IMR-90 (cell line): ENCODE data around the gene APMAP. TPM values are rescaled to one million over a fixed set of nuclear protein-coding genes. Genes with fewer than 3 reads are reported as not detected.

Experiments
- ATAC-seq: fragments of 200-7000 bp; cut with Tn5 transposase; 2 replicates; pipeline ENCODE4 v1.9.1; 2020; ENCODE audit warnings: low read depth, mild to moderate bottlenecking, moderate library complexity
- BruUV-seq: library from RNA; stranded (reverse); fragments of 400-500 nt; replicated peaks from 2 replicates; lab custom pipeline; 2021; lab: Mats Ljungman, UMichigan
- CTCF ChIA-PET: fragments of 300-600 bp; formaldehyde crosslinking; extraction: SDS; loops from one replicate; lab custom pipeline; 2021; ENCODE audit warnings: antibody characterized with exemption; lab: Yijun Ruan, JAX
- POLR2A ChIA-PET: fragments of 300-600 bp; sonication (Branson Sonifier 250); formaldehyde crosslinking; loops from one replicate; lab custom pipeline; 2022; ENCODE audit warnings: antibody characterized with exemption; ENCODE audit not compliant: unreplicated experiment; lab: Charles Lee
- DNase-seq: peaks from one replicate; pipeline ENCODE4 v3.0.0; 2013
- H2AFZ ChIP-seq: replicated peaks from 2 replicates; pipeline ENCODE3; 2013; ENCODE audit warnings: low read length, mild to moderate bottlenecking; ENCODE audit not compliant: poor library complexity
- H2AK5ac ChIP-seq: 2 replicates; pipeline ENCODE4 v1.6.1; 2013; ENCODE audit warnings: low read depth, low read length, inconsistent platforms
- H2AK9ac ChIP-seq: replicated peaks from 2 replicates; pipeline ENCODE3; 2013; ENCODE audit warnings: mild to moderate bottlenecking, low read depth, low read length, moderate library complexity; ENCODE audit not compliant: poor library complexity
- H2BK120ac ChIP-seq: 2 replicates; pipeline ENCODE4 v1.6.1; 2013; ENCODE audit warnings: low read depth, low read length, inconsistent platforms
- H2BK15ac ChIP-seq: 3 replicates; pipeline ENCODE4 v1.6.1; 2013; ENCODE audit warnings: low read depth, low read length, inconsistent platforms
- H2BK20ac ChIP-seq: 2 replicates; pipeline ENCODE4 v1.6.1; 2013; ENCODE audit warnings: low read depth, mild to moderate bottlenecking, inconsistent platforms, low read length, moderate library complexity
- H2BK5ac ChIP-seq: 2 replicates; pipeline ENCODE4 v1.6.1; 2013; ENCODE audit warnings: mild to moderate bottlenecking, low read depth, low read length, inconsistent platforms; ENCODE audit not compliant: poor library complexity, severe bottlenecking
- H3K14ac ChIP-seq: replicated peaks from 2 replicates; pipeline ENCODE4 v1.6.1; 2013; ENCODE audit warnings: low read depth, low read length, inconsistent platforms
- H3K18ac ChIP-seq: 2 replicates; pipeline ENCODE4 v1.6.1; 2013; ENCODE audit warnings: low read depth, low read length, control low read depth
- H3K23ac ChIP-seq: 2 replicates; pipeline ENCODE4 v1.6.1; 2013; ENCODE audit warnings: low read depth, low read length, inconsistent platforms
- H3K27ac ChIP-seq: 2 replicates; pipeline ENCODE4 v1.5.1; 2013; ENCODE audit warnings: mild to moderate bottlenecking, control low read depth, low read length; ENCODE audit not compliant: insufficient read depth
- H3K27me3 ChIP-seq: 2 replicates; pipeline ENCODE4 v1.6.1; 2013; ENCODE audit warnings: low read length; ENCODE audit not compliant: control insufficient read depth, insufficient read depth
- H3K36me3 ChIP-seq: 2 replicates; pipeline ENCODE4 v1.6.1; 2013; ENCODE audit warnings: low read length, mixed read lengths; ENCODE audit not compliant: control insufficient read depth, insufficient read depth
- H3K4ac ChIP-seq: 2 replicates; pipeline ENCODE4 v1.6.1; 2013; ENCODE audit warnings: low read depth, low read length, inconsistent platforms
- H3K4me1 ChIP-seq: 2 replicates; pipeline ENCODE4 v1.6.1; 2013; ENCODE audit warnings: low read length, mixed read lengths; ENCODE audit not compliant: control insufficient read depth, insufficient read depth
- H3K4me2 ChIP-seq: 2 replicates; pipeline ENCODE4 v1.6.1; 2013; ENCODE audit warnings: low read depth, mild to moderate bottlenecking, control low read depth, low read length, moderate library complexity
- H3K4me3 ChIP-seq: 2 replicates; pipeline ENCODE4 v1.5.1; 2013; ENCODE audit warnings: low read depth, mild to moderate bottlenecking, control low read depth, low read length, moderate library complexity; ENCODE audit not compliant: insufficient read depth
- H3K56ac ChIP-seq: 2 replicates; pipeline ENCODE4 v1.6.1; 2013; ENCODE audit warnings: low read length, inconsistent platforms; ENCODE audit not compliant: insufficient read depth; ENCODE audit errors: extremely low read depth
- H3K79me1 ChIP-seq, 2 experiments: 2 replicates each; pipeline ENCODE4 v1.6.1; 2013; ENCODE audit warnings: low read length in 2 of 2, inconsistent platforms in 1 of 2, low read depth in 1 of 2
- H3K9ac ChIP-seq: 2 replicates; pipeline ENCODE4 v1.6.1; 2013; ENCODE audit warnings: low read depth, low read length, control low read depth
- H3K9me1 ChIP-seq: 2 replicates; pipeline ENCODE4 v1.6.1; 2013; ENCODE audit warnings: low read length, inconsistent platforms; ENCODE audit not compliant: insufficient read depth
- H3K9me3 ChIP-seq: 2 replicates; pipeline ENCODE4 v1.6.1; 2013; ENCODE audit warnings: low read length; ENCODE audit not compliant: control insufficient read depth, insufficient read depth
- H4K20me1 ChIP-seq: 2 replicates; pipeline ENCODE4 v1.6.1; 2013; ENCODE audit warnings: low read length, inconsistent platforms; ENCODE audit not compliant: insufficient read depth
- H4K5ac ChIP-seq: 2 replicates; pipeline ENCODE4 v1.6.1; 2013; ENCODE audit warnings: mild to moderate bottlenecking, low read depth, low read length, control low read depth
- H4K8ac ChIP-seq, 2 experiments: 2 replicates each; pipeline ENCODE4 v1.6.1; 2013; ENCODE audit warnings: low read depth in 2 of 2, low read length in 2 of 2, control low read depth in 1 of 2, inconsistent platforms in 1 of 2
- H4K91ac ChIP-seq: 2 replicates; pipeline ENCODE4 v1.6.1; 2013; ENCODE audit warnings: low read depth, low read length, inconsistent platforms; ENCODE audit not compliant: insufficient read depth
- CEBPB ChIP-seq: IDR thresholded peaks from 2 replicates; pipeline ENCODE4 v1.6.1; 2012; ENCODE audit warnings: low read depth, low read length, improper control_type of control experiment
- NFE2L2 ChIP-seq: fragments of 150-350 bp; IDR thresholded peaks from 2 replicates; pipeline ENCODE4 v1.6.1; 2016; ENCODE audit warnings: low read depth, mild to moderate bottlenecking, low read length
- whole genome bisulfite sequencing, 2 experiments: methylation state at CpG; one replicate each; pipeline versions ENCODE4 v1.1.5 to v1.1.7; 2013; ENCODE audit warnings: missing lambda C conversion rate in 2 of 2; ENCODE audit not compliant: insufficient read length in 1 of 2; ENCODE audit errors: extremely low coverage in 2 of 2; 5-methylcytosine and 5-hydroxymethylcytosine counted together
- dilution Hi-C: fragments of 300-500 bp; cut with HindIII; formaldehyde crosslinking; loops from one replicate; pipeline ENCODE4 v1.14.3; 2018; ENCODE audit warnings: low sequenced_read_pairs; ENCODE audit not compliant: unreplicated experiment
- in situ Hi-C: fragments of 300-500 bp; cut with MboI; formaldehyde crosslinking; loops from 3 replicates; pipeline ENCODE4 v1.14.3; 2019; ENCODE audit warnings: low sequenced_read_pairs, inconsistent platforms, mixed read lengths
- intact Hi-C: fragments of 100-400 bp; cut with micrococcal nuclease; formaldehyde crosslinking; loops from 2 replicates; pipeline ENCODE4 v1.10.0; 2022
- polyA plus RNA-seq, 3 experiments: library from polyadenylated mRNA; depleted of rRNA; stranded (reverse); fragments of >200 nt; gene quantifications; 2 replicates each; pipeline ENCODE4 v1.2.3, GENCODE V29; 2012; ENCODE audit warnings: low replicate concordance in 1 of 3
- total RNA-seq: library from RNA; depleted of rRNA; stranded (reverse); fragments of >200 nt; gene quantifications from 2 replicates; pipeline ENCODE4 v1.2.3, GENCODE V29; 2012
- TF ChIP-seq, protein P1 (sequence below): conservative IDR thresholded peaks from 2 replicates; pipeline ENCODE4 v1.5.1; 2012; ENCODE audit warnings: mild to moderate bottlenecking, low read depth, low read length, improper control_type of control experiment

Gene APMAP
- total and polyA plus RNA-seq, 2 of the 4 experiments (the other 2 are of a cell fraction): 67.2 to 88.8 TPM

DNA sequence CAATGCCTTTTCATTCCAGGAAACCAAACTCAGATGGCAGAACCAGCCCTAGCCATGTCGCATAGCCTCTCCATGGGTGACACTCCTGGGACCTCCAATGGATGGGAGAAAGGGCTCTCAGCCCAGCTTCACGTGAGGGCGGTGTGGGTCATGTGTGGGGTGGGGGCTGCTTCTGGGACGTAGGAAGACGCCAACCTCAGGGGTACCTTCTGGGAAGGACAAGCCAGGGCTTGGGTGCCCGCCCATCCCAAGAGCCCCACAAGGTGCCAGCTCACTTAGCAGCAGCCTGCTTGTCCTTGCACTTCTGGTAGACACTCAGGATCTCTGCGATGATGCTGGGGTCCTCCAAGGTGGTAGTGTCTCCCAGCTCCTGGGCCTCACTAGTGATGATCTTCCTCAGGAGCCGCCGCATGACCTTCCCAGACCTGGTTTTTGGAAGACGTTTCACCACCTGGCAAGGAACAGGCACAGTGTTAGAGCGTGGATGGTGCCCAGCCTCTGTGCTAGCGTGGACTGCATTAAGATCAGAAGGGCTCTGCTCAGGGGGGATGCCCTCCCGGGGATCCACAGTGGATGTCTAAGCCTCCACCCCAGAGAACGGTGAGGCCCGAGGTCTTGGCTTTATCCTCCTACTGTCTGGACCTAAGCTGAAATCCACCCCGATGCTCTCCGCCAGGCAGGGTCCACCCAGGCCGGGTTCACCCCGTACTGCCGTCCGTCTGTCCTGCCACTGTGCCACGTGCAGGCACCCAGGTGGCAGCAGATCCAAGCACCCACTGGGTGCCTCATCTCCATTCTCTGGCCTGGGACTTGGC, 15.1 kb upstream of the APMAP start:
- POLR2A ChIA-PET: no interaction called here

More for the DNA sequence above, 15.1 kb upstream of the APMAP start:
- Histone ChIP-seq H3K4me2 (no peak overlapping the region), H3K56ac (no peak overlapping the region), H2AK9ac (no peak overlapping the region), H2AFZ (no peak overlapping the region), H4K5ac (no peak overlapping the region), H3K4ac (no peak overlapping the region), H3K18ac (no peak overlapping the region), H2BK120ac (no peak overlapping the region), H4K8ac (no peak overlapping the region), H3K9ac (no peak overlapping the region), H2BK5ac (no peak overlapping the region), H3K27ac (no peak overlapping the region), H3K9me1 (no peaks in the 10 kb centered on the region), H3K4me3 (no peak overlapping the region), H2BK20ac (no peak overlapping the region), H3K9me3 (no peaks in the 10 kb centered on the region), H4K91ac (no peak overlapping the region), H3K4me1 (no peaks in the 10 kb centered on the region), H3K27me3 (peaks cover 6% of the 10 kb centered on the region), H2BK15ac (no peak overlapping the region), H3K23ac (no peak overlapping the region), H4K20me1 (no peaks in the 10 kb centered on the region), H3K79me1 (no peaks in the 10 kb centered on the region), H3K36me3 (no peaks in the 10 kb centered on the region; the same call in 1 of the 2 replicates), H3K14ac (no peak overlapping the region), H2AK5ac (no peak overlapping the region)
- intact Hi-C loops (no loop called here), dilution Hi-C loops (no loop called here), in situ Hi-C loops (loop anchor here (10.0 kb wide), 1 partner anchor 167 kb away; no protein-coding TSS in a partner anchor)
- no TSS peak for BruUV-seq
- ATAC-seq: no peak
- WGBS, 2 experiments: 76% methylated on average over 9 of the region's 22 CpGs; no CpG with 5 or more reads in 1 of the 2 experiments
- CTCF ChIA-PET: no interaction called here
- no peak for DNase-seq
- TF ChIP-seq, protein P1, sequence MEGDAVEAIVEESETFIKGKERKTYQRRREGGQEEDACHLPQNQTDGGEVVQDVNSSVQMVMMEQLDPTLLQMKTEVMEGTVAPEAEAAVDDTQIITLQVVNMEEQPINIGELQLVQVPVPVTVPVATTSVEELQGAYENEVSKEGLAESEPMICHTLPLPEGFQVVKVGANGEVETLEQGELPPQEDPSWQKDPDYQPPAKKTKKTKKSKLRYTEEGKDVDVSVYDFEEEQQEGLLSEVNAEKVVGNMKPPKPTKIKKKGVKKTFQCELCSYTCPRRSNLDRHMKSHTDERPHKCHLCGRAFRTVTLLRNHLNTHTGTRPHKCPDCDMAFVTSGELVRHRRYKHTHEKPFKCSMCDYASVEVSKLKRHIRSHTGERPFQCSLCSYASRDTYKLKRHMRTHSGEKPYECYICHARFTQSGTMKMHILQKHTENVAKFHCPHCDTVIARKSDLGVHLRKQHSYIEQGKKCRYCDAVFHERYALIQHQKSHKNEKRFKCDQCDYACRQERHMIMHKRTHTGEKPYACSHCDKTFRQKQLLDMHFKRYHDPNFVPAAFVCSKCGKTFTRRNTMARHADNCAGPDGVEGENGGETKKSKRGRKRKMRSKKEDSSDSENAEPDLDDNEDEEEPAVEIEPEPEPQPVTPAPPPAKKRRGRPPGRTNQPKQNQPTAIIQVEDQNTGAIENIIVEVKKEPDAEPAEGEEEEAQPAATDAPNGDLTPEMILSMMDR: no peak
- no peak for TF ChIP-seq CEBPB
- TF ChIP-seq NFE2L2: no peak
